ENCODE results near the gene GMDS.

GRCh38 chr6:2149361-2150006, 95.9 kb downstream of the GMDS start:
- TF ChIP-seq CTCF (conservative IDR thresholded peaks at IDR 0.05 in 1 of 2, IDR thresholded peaks at IDR 0.05 in 1 of 2; ENCODE audit: low read depth in 1 of 2, low read length in 2 of 2) (no peak), EZH2 (IDR thresholded peaks at IDR 0.05; ENCODE audit: low read length, missing control alignments) (no peak)

Data from fibroblast of lung (primary cell).